Bronchial epithelial cell (primary cell): ENCODE results near the gene RBSN. TPM values are rescaled to one million over a fixed set of nuclear protein-coding genes. Genes with fewer than 3 reads are reported as not detected.
A peak's percentile ranks its signal among the peaks of the same experiment; 100 is the strongest.

Source experiments
- DNase-seq: peaks from one replicate; pipeline ENCODE4 v3.0.0-alpha.2; 2010; ENCODE audit warnings: low read depth
- FAIRE-seq: peaks from 2 replicates; lab custom pipeline; 2011; peaks lifted over from hg19 to GRCh38; lab: Jason Lieb, UNC
- H3K27me3 ChIP-seq: 2 replicates; pipeline ENCODE4 v1.5.1; 2011; ENCODE audit warnings: low read length; ENCODE audit not compliant: control insufficient read depth, insufficient read depth
- H3K36me3 ChIP-seq: 2 replicates; pipeline ENCODE4 v1.5.1; 2011; ENCODE audit warnings: low read length; ENCODE audit not compliant: control insufficient read depth, insufficient read depth
- H3K4me3 ChIP-seq: 2 replicates; pipeline ENCODE4 v1.5.1; 2011; ENCODE audit warnings: mild to moderate bottlenecking, low read depth, low read length, control low read depth
- total RNA-seq: library from RNA; depleted of rRNA; stranded (reverse); fragments of >200 nt; gene quantifications from 2 replicates; pipeline ENCODE4 v1.2.1, GENCODE V29; 2014
- TF ChIP-seq, protein P1 (sequence below): IDR thresholded peaks from 2 replicates; pipeline ENCODE4 v1.5.1; 2011; ENCODE audit warnings: mild to moderate bottlenecking, moderate library complexity, low read length, control low read depth, inconsistent platforms; ENCODE audit not compliant: insufficient read depth, severe bottlenecking

RBSN gene
- total RNA-seq, 1 donor from 2014 or later = 32.9 TPM

DNA sequence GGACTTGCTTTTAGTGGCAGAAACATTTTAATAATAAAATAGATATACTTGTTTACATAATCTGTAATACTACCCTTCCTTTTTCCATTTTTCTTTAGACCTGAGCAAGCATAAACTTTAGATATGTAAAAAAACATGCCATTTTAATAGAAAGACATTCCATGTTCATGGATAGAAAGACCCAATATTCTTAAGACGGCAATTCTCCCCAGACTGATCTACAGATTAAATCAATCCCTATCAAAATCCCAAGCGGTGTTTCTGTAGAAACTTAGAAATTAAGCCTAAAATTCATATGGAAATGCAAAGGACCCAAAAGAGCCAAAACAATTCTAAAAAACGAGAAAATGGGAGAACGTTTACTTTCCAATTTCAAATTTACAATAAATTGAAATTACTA lies 45.4 kb downstream of the RBSN start:
- FAIRE-seq = no peak
- H3K4me3 ChIP-seq = no peak overlapping the region
- H3K36me3 ChIP-seq = peaks cover 24% of the 10 kb centered on the region
- TF ChIP-seq, protein P1, sequence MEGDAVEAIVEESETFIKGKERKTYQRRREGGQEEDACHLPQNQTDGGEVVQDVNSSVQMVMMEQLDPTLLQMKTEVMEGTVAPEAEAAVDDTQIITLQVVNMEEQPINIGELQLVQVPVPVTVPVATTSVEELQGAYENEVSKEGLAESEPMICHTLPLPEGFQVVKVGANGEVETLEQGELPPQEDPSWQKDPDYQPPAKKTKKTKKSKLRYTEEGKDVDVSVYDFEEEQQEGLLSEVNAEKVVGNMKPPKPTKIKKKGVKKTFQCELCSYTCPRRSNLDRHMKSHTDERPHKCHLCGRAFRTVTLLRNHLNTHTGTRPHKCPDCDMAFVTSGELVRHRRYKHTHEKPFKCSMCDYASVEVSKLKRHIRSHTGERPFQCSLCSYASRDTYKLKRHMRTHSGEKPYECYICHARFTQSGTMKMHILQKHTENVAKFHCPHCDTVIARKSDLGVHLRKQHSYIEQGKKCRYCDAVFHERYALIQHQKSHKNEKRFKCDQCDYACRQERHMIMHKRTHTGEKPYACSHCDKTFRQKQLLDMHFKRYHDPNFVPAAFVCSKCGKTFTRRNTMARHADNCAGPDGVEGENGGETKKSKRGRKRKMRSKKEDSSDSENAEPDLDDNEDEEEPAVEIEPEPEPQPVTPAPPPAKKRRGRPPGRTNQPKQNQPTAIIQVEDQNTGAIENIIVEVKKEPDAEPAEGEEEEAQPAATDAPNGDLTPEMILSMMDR = no peak
- DNase-seq = no peak
- H3K27me3 ChIP-seq = no peaks in the 10 kb centered on the region

DNA sequence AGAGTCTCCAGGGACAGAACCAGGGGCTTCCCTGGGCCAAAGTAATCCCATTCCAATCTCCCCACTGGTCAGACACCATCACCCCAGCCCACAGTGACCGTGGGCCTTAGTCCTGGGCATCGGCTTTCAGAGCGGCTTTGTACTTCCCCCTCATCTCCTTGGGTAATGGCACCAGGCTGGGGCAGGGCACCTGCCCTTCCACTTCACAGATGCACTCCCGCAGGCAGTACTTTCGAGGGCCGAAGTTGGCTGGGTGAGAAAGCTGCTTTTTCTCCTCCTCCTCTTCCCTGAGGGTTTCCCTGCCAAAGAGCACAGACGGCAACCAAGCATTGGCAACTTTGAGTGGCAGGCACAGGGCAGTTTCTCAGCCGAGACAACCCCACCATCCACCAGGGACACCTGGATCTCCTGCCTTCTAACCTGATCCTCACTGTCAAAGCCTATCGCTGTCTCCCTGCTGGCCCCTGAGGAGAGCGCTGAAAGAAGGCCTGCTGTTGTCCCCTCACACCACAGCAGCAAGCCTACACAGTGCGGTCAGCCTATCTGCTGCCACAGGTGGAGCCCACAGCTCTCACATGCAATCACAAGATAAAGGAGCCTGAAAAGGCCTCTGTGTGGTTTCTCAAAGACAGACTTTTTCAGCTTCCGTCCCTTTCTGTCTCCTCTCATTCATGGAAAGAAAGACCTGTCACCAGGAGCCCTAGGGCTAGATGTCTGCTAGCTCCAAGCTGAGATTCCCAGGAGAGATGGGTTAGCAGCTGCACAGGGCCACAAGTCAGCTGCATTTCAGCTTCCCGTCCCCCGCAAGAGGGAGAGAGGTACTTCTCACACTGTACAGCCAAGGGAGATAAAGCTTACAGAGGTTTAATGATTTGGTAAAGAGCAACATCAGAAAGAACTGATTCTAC lies 46.4 kb downstream of the RBSN start:
- DNase-seq (no peak), FAIRE-seq (no peak)
- Histone ChIP-seq H3K27me3 (no peaks in the 10 kb centered on the region), H3K4me3 (no peak overlapping the region), H3K36me3 (peaks cover 22% of the 10 kb centered on the region)
- TF ChIP-seq, protein P1 = no peak

DNA sequence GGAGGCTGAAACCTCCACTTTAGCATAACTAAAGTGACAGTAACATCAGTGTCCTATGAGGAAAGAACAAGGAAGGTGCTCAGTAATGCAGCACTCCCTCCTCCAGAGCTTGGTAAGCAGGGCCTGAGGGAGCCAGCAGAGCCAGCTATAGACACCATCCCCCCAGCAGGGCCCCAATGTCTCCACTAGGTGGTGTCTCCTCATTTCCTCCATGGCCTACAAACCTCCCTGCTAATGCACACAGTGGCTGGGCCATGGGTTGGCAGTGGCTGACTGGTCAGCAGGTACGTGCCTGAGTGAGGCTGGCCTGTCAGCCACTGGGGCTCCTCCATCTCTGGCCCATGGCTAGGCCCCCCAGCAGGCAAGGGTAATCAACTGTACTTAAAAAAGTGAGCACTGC lies 47.4 kb downstream of the RBSN start:
- Histone ChIP-seq H3K27me3 (no peaks in the 10 kb centered on the region), H3K4me3 (no peak overlapping the region), H3K36me3 (peaks cover 17% of the 10 kb centered on the region)
- TF ChIP-seq, protein P1 = peak; percentile 86
- FAIRE-seq (no peak), DNase-seq (peak; percentile 50)

DNA sequence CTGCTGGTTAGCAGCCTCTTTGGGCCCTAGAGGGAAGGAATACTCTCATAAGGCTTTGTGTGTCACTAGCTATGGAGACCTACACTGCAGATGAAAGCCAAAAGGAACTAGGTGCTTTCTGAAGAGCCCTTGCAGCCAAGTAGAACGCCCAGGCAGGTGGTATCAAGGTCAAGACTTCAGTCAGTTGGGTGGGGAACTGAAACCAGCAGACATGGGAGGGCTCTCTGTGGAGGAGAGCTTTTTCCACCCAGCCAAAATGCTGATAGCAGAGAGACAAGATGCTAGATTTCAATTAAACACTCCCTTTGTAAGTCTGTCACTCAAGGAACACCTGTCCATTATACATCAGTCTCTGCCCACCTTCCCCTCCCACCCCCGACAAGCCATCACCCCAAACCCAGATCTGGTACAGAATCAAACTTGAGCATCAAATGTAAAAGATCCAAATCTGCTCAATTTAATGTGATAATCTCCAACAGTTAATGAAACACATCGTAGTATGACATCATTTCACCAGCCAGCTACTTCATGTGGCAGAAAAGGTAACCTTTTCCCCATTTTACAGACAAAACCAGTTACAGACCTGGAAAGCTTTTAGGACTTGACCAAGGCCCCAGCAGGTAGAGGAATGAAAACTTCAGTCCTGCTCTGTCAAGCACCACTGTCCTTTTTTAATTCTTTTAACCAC lies 48.4 kb downstream of the RBSN start:
- DNase-seq (no peak), FAIRE-seq (no peak)
- Histone ChIP-seq H3K27me3 (no peaks in the 10 kb centered on the region), H3K36me3 (peaks cover 18% of the 10 kb centered on the region), H3K4me3 (no peak overlapping the region)
- TF ChIP-seq, protein P1 = no peak

DNA sequence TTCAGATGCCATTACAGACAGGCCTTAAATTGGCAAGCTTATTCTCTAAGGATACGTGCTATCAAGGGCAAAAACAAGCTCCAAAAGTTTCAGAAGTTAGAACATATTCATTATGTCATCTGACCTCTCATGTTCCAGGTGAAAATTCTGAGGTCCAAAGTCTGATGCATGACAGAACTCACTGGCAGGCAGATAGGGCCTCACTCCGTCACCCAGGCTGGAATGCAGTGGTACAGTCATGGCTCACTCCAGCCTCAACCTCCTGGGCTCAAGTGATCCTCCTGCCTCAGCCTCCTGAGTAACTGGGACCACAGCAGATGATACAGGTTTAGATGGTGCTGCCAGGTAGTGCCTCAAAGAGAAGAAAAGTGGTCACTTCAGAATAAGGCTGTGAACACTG lies 49.4 kb downstream of the RBSN start:
- TF ChIP-seq, protein P1 = no peak

More for the DNA sequence above, 49.4 kb downstream of the RBSN start:
- peak; percentile 36 for FAIRE-seq
- no peaks in the 10 kb centered on the region for H3K27me3 ChIP-seq
- DNase-seq = no peak
- H3K4me3 ChIP-seq = no peak overlapping the region
- H3K36me3 ChIP-seq = peaks cover 21% of the 10 kb centered on the region
